ENCODE data around the gene GAB3. TPM values are rescaled to one million over a fixed set of nuclear protein-coding genes. Genes with fewer than 3 reads are reported as not detected.

Gene GAB3
- total and polyA plus RNA-seq, 9 of the 15 experiments (the other 6 are each of a cell fraction or from before 2014, with no cell fraction given), result 16.1 to 31.4 (median 20.2) TPM

- peak; percentile 70 for TF ChIP-seq ZNF316 (IDR thresholded peaks at IDR 0.05)
- peak; percentile 39; the same call in 1 of the 2 replicates for TF ChIP-seq HMBOX1 (IDR thresholded peaks at IDR 0.05)
- no peak for TF ChIP-seq CBFB (CRISPR knock-in tag; IDR thresholded peaks at IDR 0.05)
- TF ChIP-seq RFX1 (IDR thresholded peaks at IDR 0.05), result peak; percentile 46
- no peak for TF ChIP-seq CEBPG (CRISPR knock-in tag; IDR thresholded peaks at IDR 0.05)
- peak in 1 of 2 experiments; percentile 11; a peak in 1 of 4 replicates for TF ChIP-seq CEBPG (tag; conservative IDR thresholded peaks at IDR 0.05 in 1 of 2, IDR thresholded peaks at IDR 0.05 in 1 of 2)
- 0 out of 4 replicates have a peak, but pooled peaks of 1 of the 2 experiments have one; percentile 12 for TF ChIP-seq NRF1 (conservative IDR thresholded peaks at IDR 0.05 in 1 of 2, IDR thresholded peaks at IDR 0.05 in 1 of 2)
- TF ChIP-seq FOXJ2 (tag; IDR thresholded peaks at IDR 0.05), result peak; percentile 72
- TF ChIP-seq SIN3A (IDR thresholded peaks at IDR 0.05; ENCODE audit: borderline replicate concordance in 2 of 2, control insufficient read depth in 1 of 2, low read depth in 2 of 2, low read length in 2 of 2), result no peak
- 0 out of 2 replicates have a peak, but pooled peaks have one; percentile 7 for TF ChIP-seq BCOR (IDR thresholded peaks at IDR 0.05)
- no peak for TF ChIP-seq CHD2 (IDR thresholded peaks at IDR 0.05; ENCODE audit: low read depth, low read length)
- no peak for TF ChIP-seq ZNF766 (CRISPR knock-in tag; conservative IDR thresholded peaks at IDR 0.05)
- peak; percentile 57; the same call in 1 of the 2 replicates for TF ChIP-seq NFE2 (IDR thresholded peaks at IDR 0.05; ENCODE audit: low read depth)
- peak; percentile 42; the same call in 1 of the 2 replicates for TF ChIP-seq MAFK (IDR thresholded peaks at IDR 0.05; ENCODE audit: low read length)
- peak; percentile 79 for TF ChIP-seq ZFP36 (IDR thresholded peaks at IDR 0.05; ENCODE audit: low read depth, low read length, partially characterized antibody)
- TF ChIP-seq ATF7 (IDR thresholded peaks at IDR 0.05), result peak; percentile 24; the same call in 1 of the 2 replicates
- no peak for TF ChIP-seq ZNF311 (CRISPR knock-in tag; IDR thresholded peaks at IDR 0.05)
- peak; percentile 73 for TF ChIP-seq DPF2 (IDR thresholded peaks at IDR 0.05)
- TF ChIP-seq ARID1B (IDR thresholded peaks at IDR 0.05), result peak; percentile 74
- TF ChIP-seq SP2 (IDR thresholded peaks at IDR 0.05; ENCODE audit: extremely low read depth, low read depth, low read length, poor library complexity, severe bottlenecking), result no peak
- peak; percentile 88 to 95 for TF ChIP-seq ETV6 (IDR thresholded peaks at IDR 0.05; ENCODE audit: borderline replicate concordance in 1 of 2, low read depth in 2 of 2, low read length in 1 of 2)
- no peak for TF ChIP-seq ETV6 (CRISPR knock-in tag; IDR thresholded peaks at IDR 0.05; ENCODE audit: borderline replicate concordance)
- TF ChIP-seq SOX6 (IDR thresholded peaks at IDR 0.05), result peak; percentile 83
- TF ChIP-seq CBX8 (IDR thresholded peaks at IDR 0.05; ENCODE audit: borderline replicate concordance, extremely low read depth, low read depth, low read length, poor library complexity, severe bottlenecking), result no peak
- no peak for TF ChIP-seq CLOCK (CRISPR knock-in tag; IDR thresholded peaks at IDR 0.05; ENCODE audit: borderline replicate concordance)
- TF ChIP-seq ZNF124 (CRISPR knock-in tag; IDR thresholded peaks at IDR 0.05), result no peak
- no peak for TF ChIP-seq ZNF12 (CRISPR knock-in tag; IDR thresholded peaks at IDR 0.05)
- no peak for TF ChIP-seq DIDO1 (tag; IDR thresholded peaks at IDR 0.05; ENCODE audit: low read depth)
- 0 out of 2 replicates have a peak, but pooled peaks have one; percentile 67 for TF ChIP-seq SMARCE1 (IDR thresholded peaks at IDR 0.05)
These were observed 31.7 kb downstream of the GAB3 start (continued) for GRCh38 chrX:154719132-154719675.

All from K562 (cell line).